SKM-1 treated with dmso at 0.1 percent for 144 hours (cell line): ENCODE data around the gene LYVE1.
A peak's percentile ranks its signal among the peaks of the same experiment; 100 is the strongest.

Experiments
- DNase-seq: peaks from one replicate; lab custom pipeline; 2025; ENCODE audit not compliant: unreplicated experiment; lab: John Stamatoyannopoulos, UW

LYVE1 gene

GRCh38 chr11:10592331-10592730 lies 23.9 kb upstream of the LYVE1 start:
- DNase-seq, result peak; percentile 85

- DNase-seq, result no peak
These were observed 23.3 kb upstream of the LYVE1 start for GRCh38 chr11:10591741-10592140.

- DNase-seq, result no peak
These were observed 21.9 kb upstream of the LYVE1 start for GRCh38 chr11:10590218-10590915.

- no peak for DNase-seq
These were observed 20.4 kb upstream of the LYVE1 start for GRCh38 chr11:10588904-10589303.

GRCh38 chr11:10587995-10588394 lies 19.5 kb upstream of the LYVE1 start:
- DNase-seq, result no peak

GRCh38 chr11:10587388-10587787 lies 18.9 kb upstream of the LYVE1 start:
- no peak for DNase-seq

- DNase-seq, result no peak
These were observed 15.6 kb upstream of the LYVE1 start for GRCh38 chr11:10584071-10584501.

- peak; percentile 99 for DNase-seq
These were observed 13.1 kb upstream of the LYVE1 start for GRCh38 chr11:10581481-10582019.

- DNase-seq, result no peak
These were observed 12.2 kb upstream of the LYVE1 start for GRCh38 chr11:10580623-10581022.

GRCh38 chr11:10579700-10580099 lies 11.2 kb upstream of the LYVE1 start:
- no peak for DNase-seq

GRCh38 chr11:10576035-10576398 lies 7.6 kb upstream of the LYVE1 start:
- DNase-seq, result no peak

GRCh38 chr11:10575346-10576034 lies 7.0 kb upstream of the LYVE1 start:
- DNase-seq, result no peak

GRCh38 chr11:10573556-10573955 lies 5.1 kb upstream of the LYVE1 start:
- DNase-seq, result no peak

- DNase-seq, result no peak
These were observed 4.6 kb upstream of the LYVE1 start for GRCh38 chr11:10573028-10573427.

- no peak for DNase-seq
These were observed 4.1 kb upstream of the LYVE1 start for GRCh38 chr11:10572533-10572932.

GRCh38 chr11:10567446-10567845 lies 1.0 kb downstream of the LYVE1 start:
- no peak for DNase-seq

- DNase-seq, result no peak
These were observed 2.1 kb downstream of the LYVE1 start for GRCh38 chr11:10566257-10566957.

GRCh38 chr11:10565493-10565892 lies 3.0 kb downstream of the LYVE1 start:
- DNase-seq, result no peak

GRCh38 chr11:10564696-10565318 lies 3.7 kb downstream of the LYVE1 start:
- DNase-seq, result no peak

GRCh38 chr11:10564030-10564429 lies 4.4 kb downstream of the LYVE1 start:
- DNase-seq, result no peak

- no peak for DNase-seq
These were observed 6.5 kb downstream of the LYVE1 start for GRCh38 chr11:10561947-10562346.
